ENCODE results near the gene CCL27. TPM values are rescaled to one million over a fixed set of nuclear protein-coding genes. Genes with fewer than 3 reads are reported as not detected.

The CCL27 gene
- total RNA-seq, 4 donors from 2014 or later = not detected

- Histone ChIP-seq H3K4me1 (peaks cover 23 to 52% (median 25%) of the 10 kb centered on the region in 3 donors), H3K27me3 (peaks cover 3 to 70% (median 34%) of the 10 kb centered on the region in 4 donors), H3K9me3 (no peaks in the 10 kb centered on the region), H3K36me3 (peaks cover 0 to 4% (median 0%) of the 10 kb centered on the region in 3 donors), H3K4me3 (peak overlapping the region in 1 of 4 donors; percentile 24), H3K27ac (no peak overlapping the region)
- DNase-seq = no peak
- TF ChIP-seq CTCF (IDR thresholded peaks at IDR 0.05) = no peak
- TF ChIP-seq POLR2A (IDR thresholded peaks at IDR 0.05) = no peak
- 35 to 40% methylated on average over 3 to 4 of the region's 63 CpGs for WGBS, 2 donors
- intact Hi-C loops (cut with DNase I) = no loop called here
Observed at GRCh38 chr9:34623374-34624235, 38.9 kb downstream of the CCL27 start.

GRCh38 chr9:34620061-34620994 lies 42.1 kb downstream of the CCL27 start, which contains the start of gene DCTN3:
Gene DCTN3 (minus strand): TSS chr9:34620495. CDS start chr9:34620464, 31 bp downstream.
- peaks cover 20 to 46% (median 23%) of the 10 kb centered on the region in 3 donors for H3K4me1 ChIP-seq
- peaks cover 0 to 36% (median 3%) of the 10 kb centered on the region in 3 donors for H3K36me3 ChIP-seq
- H3K27me3 ChIP-seq = peaks cover 3 to 37% (median 20%) of the 10 kb centered on the region in 4 donors
- H3K27ac ChIP-seq = peak within 1 kb of the TSS; percentile 60 to 83 (median 79)
- peak within 1 kb of the TSS; percentile 74 to 85 (median 78) for H3K4me3 ChIP-seq
- intact Hi-C loops (cut with DNase I) = no loop called here
- 3 to 7% methylated on average over 8 to 23 of the region's 43 CpGs for WGBS, 2 donors
- peak in 2 of 6 experiments; percentile 17 to 29 for TF ChIP-seq CTCF (IDR thresholded peaks at IDR 0.05)
- TF ChIP-seq POLR2A (IDR thresholded peaks at IDR 0.05) = peak in 1 of 4 donors; percentile 49
- H3K9me3 ChIP-seq = no peaks in the 10 kb centered on the region
- DNase-seq = peak; percentile 79

- Histone ChIP-seq H3K27ac (no peak overlapping the region), H3K4me1 (peaks cover 21 to 41% (median 30%) of the 10 kb centered on the region in 3 donors), H3K9me3 (no peaks in the 10 kb centered on the region), H3K4me3 (no peak overlapping the region), H3K36me3 (peaks cover 0 to 58% (median 3%) of the 10 kb centered on the region in 3 donors), H3K27me3 (no peaks in the 10 kb centered on the region)
- no peak for DNase-seq
- TF ChIP-seq POLR2A (IDR thresholded peaks at IDR 0.05) (no peak), CTCF (IDR thresholded peaks at IDR 0.05) (no peak)
- intact Hi-C loops (cut with DNase I) = no loop called here
- 94% methylated on average over 2 of the region's 2 CpGs; no CpG with 5 or more reads in 1 of the 2 donors for WGBS, 2 donors
Observed at GRCh38 chr9:34615132-34615531, 47.3 kb downstream of the CCL27 start.

- Histone ChIP-seq H3K27ac (peak overlapping the region; percentile 91 to 96 (median 94)), H3K27me3 (no peaks in the 10 kb centered on the region), H3K9me3 (no peaks in the 10 kb centered on the region), H3K36me3 (peaks cover 0 to 47% (median 3%) of the 10 kb centered on the region in 3 donors), H3K4me3 (peak overlapping the region; percentile 64 to 91 (median 79)), H3K4me1 (peaks cover 10 to 30% (median 23%) of the 10 kb centered on the region in 3 donors)
- TF ChIP-seq CTCF (IDR thresholded peaks at IDR 0.05) (peak; percentile 75 to 91 (median 82)), POLR2A (IDR thresholded peaks at IDR 0.05) (no peak)
- DNase-seq = no peak
- intact Hi-C loops (cut with DNase I) = no loop called here
- 1% methylated on average over 15 of the region's 15 CpGs for whole genome bisulfite sequencing, 2 donors
Observed at GRCh38 chr9:34612788-34613390, 49.6 kb downstream of the CCL27 start.

Small RNA genes lying within 50 kb of the gene (small RNA-seq; reads per million reads assigned to genes)
- gene CCL27 = 0 reads per million in 4 donors

Other genes with a start within 250 kb of the CCL27 start
- 1 to 10 TPM; 4.0 to 7.6 (median 5.2) TPM for gene FAM219A, start 204.1 kb downstream of the CCL27 start, total RNA-seq
- gene DNAI1, start 203.9 kb downstream of the CCL27 start, total RNA-seq = not detected
- gene ENHO, start 139.7 kb downstream of the CCL27 start, total RNA-seq = under 1 TPM in 1 of 4 donors, not detected in 3; 0.38 TPM
- gene CNTFR, start 72.9 kb downstream of the CCL27 start, total RNA-seq = 1 to 10 TPM in 1 of 4 donors, under 1 TPM in 2, not detected in 1; 0.29 to 4.6 (median 0.40) TPM
- 10 to 100 TPM; 25.1 to 37.4 (median 28.0) TPM for gene RPP25L, start 50.6 kb downstream of the CCL27 start, total RNA-seq
- gene DCTN3, start 42.2 kb downstream of the CCL27 start, total RNA-seq = 100 to 1,000 TPM in 2 of 4 donors, 10 to 100 TPM in 2; 67.1 to 136 (median 103) TPM
- gene ARID3C, start 33.6 kb downstream of the CCL27 start, total RNA-seq = not detected
- 100 to 1,000 TPM in 1 of 4 donors, 10 to 100 TPM in 3; 77.4 to 112 (median 88.7) TPM for gene SIGMAR1, start 24.9 kb downstream of the CCL27 start, total RNA-seq
- 10 to 100 TPM; 10.3 to 28.4 (median 14.1) TPM for gene GALT, start 16.0 kb downstream of the CCL27 start, total RNA-seq
- gene IL11RA, start 10.5 kb downstream of the CCL27 start, total RNA-seq = 10 to 100 TPM in 2 of 4 donors, 1 to 10 TPM in 2; 2.5 to 18.7 (median 9.3) TPM
- gene CCL19, start 28.6 kb upstream of the CCL27 start, total RNA-seq = 1 to 10 TPM in 2 of 4 donors, under 1 TPM in 1, not detected in 1; 0.57 to 1.7 (median 1.2) TPM
- 100 to 1,000 TPM in 1 of 4 donors, 10 to 100 TPM in 2, 1 to 10 TPM in 1; 3.7 to 181 (median 26.9) TPM for gene CCL21, start 47.5 kb upstream of the CCL27 start, total RNA-seq

All from esophagus squamous epithelium (tissue), 5 donors.